ENCODE data around the gene KCNIP3. TPM values are rescaled to one million over a fixed set of nuclear protein-coding genes. Genes with fewer than 3 reads are reported as not detected.

The KCNIP3 gene
- total and polyA plus RNA-seq, 9 of the 15 experiments (the other 6 are each of a cell fraction or from before 2014, with no cell fraction given): 0.04 TPM; not detected in 8

GRCh38 chr2:95359501-95359930 lies 62.4 kb downstream of the KCNIP3 start (continued):
- no peak for TF ChIP-seq CEBPZ (IDR thresholded peaks at IDR 0.05; ENCODE audit: borderline replicate concordance, low read depth, low read length)
- no peak for TF ChIP-seq HDAC1 (IDR thresholded peaks at IDR 0.05)
- TF ChIP-seq POLR2B (IDR thresholded peaks at IDR 0.05; ENCODE audit: low read depth, partially characterized antibody): no peak
- no peak for TF ChIP-seq SRF (CRISPR knock-in tag; IDR thresholded peaks at IDR 0.05)
- no peak for TF ChIP-seq MBD2 (IDR thresholded peaks at IDR 0.05; ENCODE audit: borderline replicate concordance, low read depth)
- TF ChIP-seq XRCC4 (IDR thresholded peaks at IDR 0.05; ENCODE audit: extremely low read depth, insufficient read depth, insufficient read length): no peak
- TF ChIP-seq NEUROD1 (IDR thresholded peaks at IDR 0.05; ENCODE audit: borderline replicate concordance, low read depth, low read length, partially characterized antibody): no peak
- TF ChIP-seq, protein P1, sequence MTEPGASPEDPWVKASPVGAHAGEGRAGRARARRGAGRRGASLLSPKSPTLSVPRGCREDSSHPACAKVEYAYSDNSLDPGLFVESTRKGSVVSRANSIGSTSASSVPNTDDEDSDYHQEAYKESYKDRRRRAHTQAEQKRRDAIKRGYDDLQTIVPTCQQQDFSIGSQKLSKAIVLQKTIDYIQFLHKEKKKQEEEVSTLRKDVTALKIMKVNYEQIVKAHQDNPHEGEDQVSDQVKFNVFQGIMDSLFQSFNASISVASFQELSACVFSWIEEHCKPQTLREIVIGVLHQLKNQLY (CRISPR knock-in tag; conservative IDR thresholded peaks at IDR 0.05): no peak
- no peak for TF ChIP-seq RFX5 (IDR thresholded peaks at IDR 0.05; ENCODE audit: low read depth, low read length)
- TF ChIP-seq SMAD3 (CRISPR knock-in tag; conservative IDR thresholded peaks at IDR 0.05): no peak
- no peak for TF ChIP-seq NKRF (IDR thresholded peaks at IDR 0.05; ENCODE audit: borderline replicate concordance)

Measured in K562 (cell line).